ENCODE measurements around the gene RFLNA. TPM values are rescaled to one million over a fixed set of nuclear protein-coding genes. Genes with fewer than 3 reads are reported as not detected.

RFLNA gene
- total RNA-seq, 1 experiment from 2014 or later: 10.6 TPM

- Histone ChIP-seq H3K4me1 (ENCODE audit: insufficient read depth, low read length) (peaks cover 5% of the 10 kb centered on the region; the same call in 1 of the 2 replicates), H3K14ac (ENCODE audit: insufficient read depth, low read length) (no peak overlapping the region), H2BK15ac (ENCODE audit: low read depth, low read length) (no peak overlapping the region), H3K9ac (ENCODE audit: extremely low read depth, insufficient read length, low read length) (no peak overlapping the region), H4K5ac (ENCODE audit: insufficient read length, low read depth, low read length) (no peak overlapping the region), H2AK5ac (ENCODE audit: insufficient read length, low read length) (no peak overlapping the region), H3K9me3 (ENCODE audit: control insufficient read depth, low read depth, low read length) (no peaks in the 10 kb centered on the region), H3K79me2 (ENCODE audit: insufficient read depth, low read length) (no peaks in the 10 kb centered on the region), H3K18ac (ENCODE audit: insufficient read length, low read depth, low read length) (no peak overlapping the region), H3K27ac (ENCODE audit: insufficient read length, low read depth, low read length) (no peak overlapping the region), H3K27me3 (ENCODE audit: insufficient read depth, low read length) (no peaks in the 10 kb centered on the region; the same call in 1 of the 2 replicates), H4K20me1 (ENCODE audit: control insufficient read depth, insufficient read depth, insufficient read length) (no peaks in the 10 kb centered on the region), H3T11ph (ENCODE audit: low read length) (no peak overlapping the region), H3K79me1 (ENCODE audit: insufficient read depth, low read depth, low read length, poor library complexity, severe bottlenecking) (no peaks in the 10 kb centered on the region), H3K4ac (ENCODE audit: low read depth, low read length) (no peak overlapping the region), H2BK5ac (ENCODE audit: insufficient read length, low read length) (no peak overlapping the region), H2BK12ac (ENCODE audit: insufficient read length, low read depth, low read length) (no peak overlapping the region), H4K91ac (ENCODE audit: insufficient read length, low read depth, low read length) (no peak overlapping the region), H3K4me2 (ENCODE audit: insufficient read depth, insufficient read length, low read length) (no peak overlapping the region), H3K23ac (ENCODE audit: insufficient read length, low read depth, low read length) (no peak overlapping the region), H4K8ac (replicated peaks; ENCODE audit: insufficient read length, low read depth, low read length) (no peak overlapping the region), H2AFZ (ENCODE audit: low read length) (no peak overlapping the region), H3K23me2 (ENCODE audit: insufficient read length, low read depth, low read length, poor library complexity, severe bottlenecking) (no peaks in the 10 kb centered on the region), H3K56ac (ENCODE audit: insufficient read length, low read depth, low read length) (no peak overlapping the region), H2BK20ac (ENCODE audit: low read depth, low read length, poor library complexity, severe bottlenecking) (no peak overlapping the region), H2BK120ac (ENCODE audit: low read depth, low read length, poor library complexity, severe bottlenecking) (no peak overlapping the region)
- Mint-ChIP-seq H3K4me3 (no peak overlapping the region), H3K4me1 (peaks cover 20 to 27% of the 10 kb centered on the region in 2 experiments), H3K9me3 (peaks cover 14 to 18% of the 10 kb centered on the region in 2 experiments), H3K27ac (no peak overlapping the region), H3K36me3 (ENCODE audit: insufficient read depth in 1 of 3, low read depth in 3 of 3) (peaks cover 0 to 18% (median 3%) of the 10 kb centered on the region in 3 experiments; a peak in 4 of 7 replicates), H3K27me3 (ENCODE audit: low read depth) (peaks cover 28% of the 10 kb centered on the region)
- DNase-seq: no peak
- no CpG with 5 or more reads among the region's 5 CpGs for WGBS (ENCODE audit: extremely low coverage, insufficient read length, low lambda C conversion rate)
- no peak for TF ChIP-seq CTCF (conservative IDR thresholded peaks at IDR 0.05)
Measured at GRCh38 chr12:124282287-124282686, 12.6 kb upstream of the RFLNA start.
